ENCODE measurements around the gene NPIPB2.
"Not testable (repeated sequence)": the region's sequence is repeated elsewhere in the genome, so short reads cannot be mapped to it uniquely, and the experiment has no call there.

The NPIPB2 gene

GRCh38 chr16:11941945-11942344 is at the start of gene NPIPB2:
TSS of gene NPIPB2 (minus strand) at chr16:11942045. CDS start at chr16:11942045, 0 bp downstream.
- H3K4me1 Mint-ChIP-seq, result not testable (repeated sequence)

GRCh38 chr16:11990702-11991390 is 49.0 kb upstream of the NPIPB2 start:
- H3K36me3 Mint-ChIP-seq, result peaks cover 9% of the 10 kb centered on the region

More at GRCh38 chr16:11941945-11942344, at the start of gene NPIPB2:
- H3K27me3 Mint-ChIP-seq; H3K36me3 Mint-ChIP-seq; H3K4me3 Mint-ChIP-seq; ATAC-seq (ENCODE audit: low read depth); H3K27ac Mint-ChIP-seq; H3K9me3 Mint-ChIP-seq; DNase-seq (ENCODE audit: low spot score in 2 of 2): not testable (repeated sequence)

GRCh38 chr16:11988258-11988978 is 46.6 kb upstream of the NPIPB2 start:
- Mint-ChIP-seq H3K27ac (no peak overlapping the region), H3K4me1 (peaks cover 39% of the 10 kb centered on the region), H3K36me3 (peaks cover 14% of the 10 kb centered on the region)

More at GRCh38 chr16:11990702-11991390, 49.0 kb upstream of the NPIPB2 start:
- H3K9me3 Mint-ChIP-seq, result no peaks in the 10 kb centered on the region
- H3K27ac Mint-ChIP-seq, result no peak overlapping the region
- peaks cover 37% of the 10 kb centered on the region for H3K4me1 Mint-ChIP-seq
- ATAC-seq (ENCODE audit: low read depth) (no peak), DNase-seq (ENCODE audit: low spot score in 2 of 2) (no peak)
- H3K27me3 Mint-ChIP-seq, result no peaks in the 10 kb centered on the region
- no peak overlapping the region for H3K4me3 Mint-ChIP-seq

GRCh38 chr16:11986521-11987057 is 44.7 kb upstream of the NPIPB2 start:
- no peaks in the 10 kb centered on the region for H3K9me3 Mint-ChIP-seq
- H3K27me3 Mint-ChIP-seq, result no peaks in the 10 kb centered on the region
- no peak overlapping the region for H3K4me3 Mint-ChIP-seq
- H3K36me3 Mint-ChIP-seq, result peaks cover 12% of the 10 kb centered on the region
- peaks cover 34% of the 10 kb centered on the region for H3K4me1 Mint-ChIP-seq
- DNase-seq (ENCODE audit: low spot score in 2 of 2), result no peak
- ATAC-seq (ENCODE audit: low read depth), result no peak
- no peak overlapping the region for H3K27ac Mint-ChIP-seq

More at GRCh38 chr16:11988258-11988978, 46.6 kb upstream of the NPIPB2 start:
- DNase-seq (ENCODE audit: low spot score in 2 of 2) (no peak), ATAC-seq (ENCODE audit: low read depth) (no peak)
- no peaks in the 10 kb centered on the region for H3K9me3 Mint-ChIP-seq
- no peaks in the 10 kb centered on the region for H3K27me3 Mint-ChIP-seq
- H3K4me3 Mint-ChIP-seq, result no peak overlapping the region

- Mint-ChIP-seq H3K27ac (no peak overlapping the region), H3K36me3 (peaks cover 9% of the 10 kb centered on the region), H3K4me1 (peaks cover 39% of the 10 kb centered on the region), H3K4me3 (no peak overlapping the region), H3K27me3 (no peaks in the 10 kb centered on the region), H3K9me3 (no peaks in the 10 kb centered on the region)
- no peak for DNase-seq (ENCODE audit: low spot score in 2 of 2)
- ATAC-seq (ENCODE audit: low read depth), result no peak
Observed at GRCh38 chr16:11985250-11985649, 43.4 kb upstream of the NPIPB2 start.

- DNase-seq (ENCODE audit: low spot score in 2 of 2), result no peak
- peak overlapping the region; percentile 98 for H3K27ac Mint-ChIP-seq
- H3K36me3 Mint-ChIP-seq, result peaks cover 9% of the 10 kb centered on the region
- peak; percentile 26 for ATAC-seq (ENCODE audit: low read depth)
- no peaks in the 10 kb centered on the region for H3K9me3 Mint-ChIP-seq
- H3K4me3 Mint-ChIP-seq, result peak overlapping the region; percentile 65
- peaks cover 59% of the 10 kb centered on the region for H3K4me1 Mint-ChIP-seq
- no peaks in the 10 kb centered on the region for H3K27me3 Mint-ChIP-seq
Observed at GRCh38 chr16:11980136-11980844, 38.4 kb upstream of the NPIPB2 start.

GRCh38 chr16:11979013-11979672 is 37.3 kb upstream of the NPIPB2 start:
- H3K4me1 Mint-ChIP-seq, result peaks cover 56% of the 10 kb centered on the region
- no peaks in the 10 kb centered on the region for H3K9me3 Mint-ChIP-seq
- peak overlapping the region; percentile 98 for H3K27ac Mint-ChIP-seq
- peaks cover 6% of the 10 kb centered on the region for H3K36me3 Mint-ChIP-seq
- DNase-seq (ENCODE audit: low spot score in 2 of 2), result no peak
- ATAC-seq (ENCODE audit: low read depth), result peak; percentile 33
- H3K27me3 Mint-ChIP-seq, result no peaks in the 10 kb centered on the region
- peak overlapping the region; percentile 98 for H3K4me3 Mint-ChIP-seq

GRCh38 chr16:11978080-11978479 is 36.2 kb upstream of the NPIPB2 start:
- no peak for DNase-seq (ENCODE audit: low spot score in 2 of 2)
- H3K9me3 Mint-ChIP-seq, result no peaks in the 10 kb centered on the region

GRCh38 chr16:11977376-11978041 is 35.7 kb upstream of the NPIPB2 start:
- Mint-ChIP-seq H3K4me3 (peak overlapping the region; percentile 98), H3K36me3 (peaks cover 9% of the 10 kb centered on the region), H3K9me3 (no peaks in the 10 kb centered on the region), H3K27me3 (no peaks in the 10 kb centered on the region), H3K4me1 (peaks cover 50% of the 10 kb centered on the region), H3K27ac (peak overlapping the region; percentile 98)
- DNase-seq (ENCODE audit: low spot score in 2 of 2) (no peak), ATAC-seq (ENCODE audit: low read depth) (no peak)

More at GRCh38 chr16:11978080-11978479, 36.2 kb upstream of the NPIPB2 start:
- Mint-ChIP-seq H3K27me3 (no peaks in the 10 kb centered on the region), H3K36me3 (peaks cover 9% of the 10 kb centered on the region), H3K27ac (peak overlapping the region; percentile 98), H3K4me3 (peak overlapping the region; percentile 98), H3K4me1 (peaks cover 50% of the 10 kb centered on the region)
- ATAC-seq (ENCODE audit: low read depth), result no peak

- H3K36me3 Mint-ChIP-seq, result peaks cover 9% of the 10 kb centered on the region
- H3K4me3 Mint-ChIP-seq, result peak overlapping the region; percentile 98
- no peaks in the 10 kb centered on the region for H3K9me3 Mint-ChIP-seq
- H3K27me3 Mint-ChIP-seq, result no peaks in the 10 kb centered on the region
- peaks cover 50% of the 10 kb centered on the region for H3K4me1 Mint-ChIP-seq
- H3K27ac Mint-ChIP-seq, result peak overlapping the region; percentile 98
- no peak for ATAC-seq (ENCODE audit: low read depth)
- no peak for DNase-seq (ENCODE audit: low spot score in 2 of 2)
Observed at GRCh38 chr16:11976850-11977375, 35.1 kb upstream of the NPIPB2 start.

GRCh38 chr16:11973070-11973469 is 31.2 kb upstream of the NPIPB2 start:
- peaks cover 28% of the 10 kb centered on the region for H3K4me1 Mint-ChIP-seq
- no peak overlapping the region for H3K27ac Mint-ChIP-seq
- ATAC-seq (ENCODE audit: low read depth) (no peak), DNase-seq (ENCODE audit: low spot score in 2 of 2) (no peak)
- no peaks in the 10 kb centered on the region for H3K9me3 Mint-ChIP-seq
- peaks cover 14% of the 10 kb centered on the region for H3K36me3 Mint-ChIP-seq
- H3K4me3 Mint-ChIP-seq, result no peak overlapping the region
- H3K27me3 Mint-ChIP-seq, result no peaks in the 10 kb centered on the region

GRCh38 chr16:11972128-11972527 is 30.3 kb upstream of the NPIPB2 start:
- peaks cover 13% of the 10 kb centered on the region for H3K36me3 Mint-ChIP-seq
- DNase-seq (ENCODE audit: low spot score in 2 of 2), result no peak
- H3K27ac Mint-ChIP-seq, result no peak overlapping the region
- ATAC-seq (ENCODE audit: low read depth), result no peak
- H3K27me3 Mint-ChIP-seq, result no peaks in the 10 kb centered on the region
- no peak overlapping the region for H3K4me3 Mint-ChIP-seq
- H3K9me3 Mint-ChIP-seq, result no peaks in the 10 kb centered on the region
- peaks cover 22% of the 10 kb centered on the region for H3K4me1 Mint-ChIP-seq

GRCh38 chr16:11970292-11970691 is 28.4 kb upstream of the NPIPB2 start:
- H3K27ac Mint-ChIP-seq; H3K4me3 Mint-ChIP-seq; H3K27me3 Mint-ChIP-seq; DNase-seq (ENCODE audit: low spot score in 2 of 2); ATAC-seq (ENCODE audit: low read depth); H3K9me3 Mint-ChIP-seq: not testable (repeated sequence)
- Mint-ChIP-seq H3K36me3 (peaks cover 13% of the 10 kb centered on the region), H3K4me1 (peaks cover 17% of the 10 kb centered on the region)

All from memory B cell (primary cell).